H9 (cell line): ENCODE results near the gene SPTBN1. TPM values are rescaled to one million over a fixed set of nuclear protein-coding genes. Genes with fewer than 3 reads are reported as not detected.

Experiments
- DNase-seq: peaks from one replicate; pipeline ENCODE4 v3.0.0-alpha.2; 2017
- H2AFZ ChIP-seq: one replicate; pipeline ENCODE4 v1.6.1; 2013; ENCODE audit warnings: mild to moderate bottlenecking, low read length, control low read depth, moderate library complexity
- H2AK5ac ChIP-seq: 2 replicates; pipeline ENCODE4 v1.6.1; 2013; ENCODE audit warnings: low read length, control low read depth, mixed read lengths; ENCODE audit not compliant: insufficient read length
- H2BK120ac ChIP-seq: one replicate; pipeline ENCODE4 v1.6.1; 2013; ENCODE audit warnings: low read depth, mild to moderate bottlenecking, low read length, control low read depth, inconsistent platforms; ENCODE audit not compliant: poor library complexity, severe bottlenecking
- H2BK12ac ChIP-seq: 2 replicates; pipeline ENCODE4 v1.6.1; 2013; ENCODE audit warnings: low read length, control low read depth, mixed read lengths, low read depth; ENCODE audit not compliant: insufficient read length
- H2BK15ac ChIP-seq: 2 replicates; pipeline ENCODE4 v1.6.1; 2013; ENCODE audit warnings: low read depth, low read length, control low read depth
- H2BK20ac ChIP-seq: one replicate; pipeline ENCODE4 v1.6.1; 2013; ENCODE audit warnings: low read depth, mild to moderate bottlenecking, low read length, control low read depth, inconsistent platforms; ENCODE audit not compliant: poor library complexity, severe bottlenecking
- H2BK5ac ChIP-seq: 2 replicates; pipeline ENCODE4 v1.6.1; 2013; ENCODE audit warnings: low read length, control low read depth, mixed read lengths; ENCODE audit not compliant: insufficient read length
- H3K14ac ChIP-seq: 2 replicates; pipeline ENCODE4 v1.6.1; 2013; ENCODE audit warnings: low read length, control low read depth; ENCODE audit not compliant: insufficient read depth
- H3K18ac ChIP-seq: 2 replicates; pipeline ENCODE4 v1.6.1; 2013; ENCODE audit warnings: low read depth, mild to moderate bottlenecking, mixed read lengths, low read length, control low read depth; ENCODE audit not compliant: insufficient read length
- H3K23ac ChIP-seq: 2 replicates; pipeline ENCODE4 v1.6.1; 2013; ENCODE audit warnings: low read length, control low read depth, mixed read lengths, low read depth; ENCODE audit not compliant: insufficient read length
- H3K23me2 ChIP-seq: 2 replicates; pipeline ENCODE4 v1.6.1; 2013; ENCODE audit warnings: low read depth, mild to moderate bottlenecking, mixed read lengths, low read length, control low read depth; ENCODE audit not compliant: insufficient read length, poor library complexity, severe bottlenecking
- H3K27ac ChIP-seq: 2 replicates; pipeline ENCODE4 v1.5.1; 2013; ENCODE audit warnings: low read length, control low read depth, mixed read lengths, low read depth; ENCODE audit not compliant: insufficient read length
- H3K27me3 ChIP-seq: 2 replicates; pipeline ENCODE4 v1.6.1; 2013; ENCODE audit warnings: low read length, control low read depth, inconsistent platforms; ENCODE audit not compliant: insufficient read depth
- H3K4ac ChIP-seq: 2 replicates; pipeline ENCODE4 v1.6.1; 2013; ENCODE audit warnings: low read depth, mild to moderate bottlenecking, control low read depth, inconsistent platforms, low read length, moderate library complexity
- H3K4me1 ChIP-seq: 2 replicates; pipeline ENCODE4 v1.6.1; 2013; ENCODE audit warnings: low read length, control low read depth, inconsistent platforms; ENCODE audit not compliant: insufficient read depth
- H3K4me2 ChIP-seq: 2 replicates; pipeline ENCODE4 v1.6.1; 2013; ENCODE audit warnings: low read length, control low read depth, mixed read lengths; ENCODE audit not compliant: insufficient read length, insufficient read depth
- H3K56ac ChIP-seq: 2 replicates; pipeline ENCODE4 v1.6.1; 2013; ENCODE audit warnings: low read depth, mild to moderate bottlenecking, mixed read lengths, low read length, control low read depth; ENCODE audit not compliant: insufficient read length
- H3K79me1 ChIP-seq: 2 replicates; pipeline ENCODE4 v1.6.1; 2013; ENCODE audit warnings: low read depth, mild to moderate bottlenecking, moderate library complexity, low read length, control low read depth, inconsistent platforms; ENCODE audit not compliant: insufficient read depth, poor library complexity, severe bottlenecking
- H3K79me2 ChIP-seq: 2 replicates; pipeline ENCODE4 v1.6.1; 2013; ENCODE audit warnings: low read length, control low read depth, inconsistent platforms; ENCODE audit not compliant: insufficient read depth
- H3K9ac ChIP-seq: 2 replicates; pipeline ENCODE4 v1.6.1; 2013; ENCODE audit warnings: low read length, control low read depth, mixed read lengths; ENCODE audit not compliant: insufficient read length; ENCODE audit errors: extremely low read depth
- H3K9me3 ChIP-seq: one replicate; pipeline ENCODE4 v1.6.1; 2013; ENCODE audit warnings: low read depth, low read length, inconsistent platforms; ENCODE audit not compliant: control insufficient read depth
- H3T11ph ChIP-seq: one replicate; pipeline ENCODE4 v1.6.1; 2013; ENCODE audit warnings: mild to moderate bottlenecking, low read length, control low read depth, inconsistent platforms
- H4K20me1 ChIP-seq: one replicate; pipeline ENCODE4 v1.6.1; 2013; ENCODE audit not compliant: control insufficient read depth, insufficient read length, insufficient read depth
- H4K5ac ChIP-seq: 2 replicates; pipeline ENCODE4 v1.6.1; 2013; ENCODE audit warnings: low read depth, mild to moderate bottlenecking, mixed read lengths, low read length, control low read depth; ENCODE audit not compliant: insufficient read length
- H4K8ac ChIP-seq: replicated peaks from 2 replicates; pipeline ENCODE4 v1.6.1; 2013; ENCODE audit warnings: low read length, control low read depth, mixed read lengths, low read depth; ENCODE audit not compliant: insufficient read length
- H4K91ac ChIP-seq: 2 replicates; pipeline ENCODE4 v1.6.1; 2013; ENCODE audit warnings: low read depth, mild to moderate bottlenecking, moderate library complexity, mixed read lengths, low read length, control low read depth; ENCODE audit not compliant: insufficient read length
- H3K27ac Mint-ChIP-seq, 3 experiments: 2 replicates in 2 of 3; 3 replicates in 1 of 3; pipeline ENCODE4 v1.8.0; 2020 to 2021; ENCODE audit warnings: mixed read lengths in 3 of 3, mild to moderate bottlenecking in 1 of 3, moderate library complexity in 1 of 3
- H3K27me3 Mint-ChIP-seq: 2 replicates; pipeline ENCODE4 v1.8.0; 2021; ENCODE audit warnings: low read depth, mild to moderate bottlenecking, moderate library complexity, mixed read lengths
- H3K36me3 Mint-ChIP-seq, 3 experiments: 2 replicates in 2 of 3; 3 replicates in 1 of 3; pipeline ENCODE4 v1.8.0; 2020 to 2021; ENCODE audit warnings: low read depth in 3 of 3, mixed read lengths in 3 of 3; ENCODE audit not compliant: insufficient read depth in 1 of 3
- H3K4me1 Mint-ChIP-seq, 2 experiments: 2 replicates each; pipeline ENCODE4 v1.8.0; 2020; ENCODE audit warnings: mixed read lengths in 2 of 2
- H3K4me3 Mint-ChIP-seq, 2 experiments: 2 replicates in 1 of 2; 3 replicates in 1 of 2; pipeline ENCODE4 v1.8.0; 2020 to 2021; ENCODE audit warnings: mild to moderate bottlenecking in 2 of 2, mixed read lengths in 2 of 2, moderate library complexity in 1 of 2
- H3K9me3 Mint-ChIP-seq, 2 experiments: 2 replicates in 1 of 2; 3 replicates in 1 of 2; pipeline ENCODE4 v1.8.0; 2020; ENCODE audit warnings: mild to moderate bottlenecking in 2 of 2, mixed read lengths in 2 of 2, moderate library complexity in 1 of 2
- WGBS: extraction: QIAGEN DNeasy Blood & Tissue Kit; methylation state at CpG from one replicate; pipeline ENCODE4 v1.1.7; 2013; ENCODE audit warnings: missing lambda C conversion rate, low lambda C conversion rate, mixed read lengths; ENCODE audit not compliant: insufficient read length; ENCODE audit errors: extremely low coverage; 5-methylcytosine and 5-hydroxymethylcytosine counted together
- total RNA-seq: library from RNA; stranded (reverse); gene quantifications from 2 replicates; pipeline ENCODE4 v1.2.1, GENCODE V29; 2021
- TF ChIP-seq, protein P1 (sequence below): fragments of 200-600 bp; sonication (generic); conservative IDR thresholded peaks from 3 replicates; pipeline ENCODE4 v1.8.0; 2021; ENCODE audit warnings: antibody characterized with exemption, mild to moderate bottlenecking

SPTBN1 gene
- total RNA-seq, 1 experiment from 2014 or later: 164 TPM

DNA sequence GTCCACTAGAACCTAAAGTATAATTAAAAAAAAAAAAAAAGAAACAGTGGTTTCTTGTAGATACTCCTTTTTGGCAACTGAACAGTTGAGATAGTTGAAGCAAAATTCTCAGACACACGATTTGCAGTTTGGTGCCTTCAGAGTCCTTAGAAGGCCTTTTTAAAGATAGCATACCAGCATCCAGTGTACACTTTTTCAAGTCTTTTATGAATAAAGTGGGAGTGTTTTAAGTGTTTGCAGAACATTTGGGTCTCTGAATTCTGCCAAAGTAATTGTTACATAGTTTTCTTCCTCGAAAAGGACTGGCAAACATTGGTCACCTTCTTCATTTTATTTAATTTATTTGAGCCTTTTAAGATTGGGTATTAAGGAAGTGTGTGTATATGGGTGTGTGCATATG is 62.3 kb downstream of the SPTBN1 start:
- Histone ChIP-seq H4K91ac (no peak overlapping the region), H3K79me1 (no peaks in the 10 kb centered on the region), H2BK12ac (no peak overlapping the region), H4K8ac (no peak overlapping the region), H2BK15ac (no peak overlapping the region), H2AK5ac (no peak overlapping the region), H3T11ph (no peak overlapping the region), H3K56ac (no peak overlapping the region), H3K4me2 (no peak overlapping the region), H3K4me1 (peaks cover 4% of the 10 kb centered on the region; the same call in 1 of the 2 replicates), H3K9me3 (no peaks in the 10 kb centered on the region), H3K18ac (no peak overlapping the region), H3K9ac (no peak overlapping the region), H3K23me2 (no peaks in the 10 kb centered on the region), H3K79me2 (no peaks in the 10 kb centered on the region), H3K4ac (no peak overlapping the region), H3K14ac (no peak overlapping the region), H2AFZ (no peak overlapping the region), H2BK5ac (no peak overlapping the region), H3K27me3 (no peaks in the 10 kb centered on the region), H4K20me1 (no peaks in the 10 kb centered on the region), H2BK120ac (no peak overlapping the region), H2BK20ac (no peak overlapping the region), H3K27ac (no peak overlapping the region), H4K5ac (no peak overlapping the region), H3K23ac (no peak overlapping the region)
- no peaks in the 10 kb centered on the region for H3K36me3 Mint-ChIP-seq
- no peaks in the 10 kb centered on the region for H3K9me3 Mint-ChIP-seq
- no peaks in the 10 kb centered on the region for H3K27me3 Mint-ChIP-seq
- no peak overlapping the region for H3K4me3 Mint-ChIP-seq
- TF ChIP-seq, protein P1, sequence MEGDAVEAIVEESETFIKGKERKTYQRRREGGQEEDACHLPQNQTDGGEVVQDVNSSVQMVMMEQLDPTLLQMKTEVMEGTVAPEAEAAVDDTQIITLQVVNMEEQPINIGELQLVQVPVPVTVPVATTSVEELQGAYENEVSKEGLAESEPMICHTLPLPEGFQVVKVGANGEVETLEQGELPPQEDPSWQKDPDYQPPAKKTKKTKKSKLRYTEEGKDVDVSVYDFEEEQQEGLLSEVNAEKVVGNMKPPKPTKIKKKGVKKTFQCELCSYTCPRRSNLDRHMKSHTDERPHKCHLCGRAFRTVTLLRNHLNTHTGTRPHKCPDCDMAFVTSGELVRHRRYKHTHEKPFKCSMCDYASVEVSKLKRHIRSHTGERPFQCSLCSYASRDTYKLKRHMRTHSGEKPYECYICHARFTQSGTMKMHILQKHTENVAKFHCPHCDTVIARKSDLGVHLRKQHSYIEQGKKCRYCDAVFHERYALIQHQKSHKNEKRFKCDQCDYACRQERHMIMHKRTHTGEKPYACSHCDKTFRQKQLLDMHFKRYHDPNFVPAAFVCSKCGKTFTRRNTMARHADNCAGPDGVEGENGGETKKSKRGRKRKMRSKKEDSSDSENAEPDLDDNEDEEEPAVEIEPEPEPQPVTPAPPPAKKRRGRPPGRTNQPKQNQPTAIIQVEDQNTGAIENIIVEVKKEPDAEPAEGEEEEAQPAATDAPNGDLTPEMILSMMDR: no peak
- WGBS: no CpG with 5 or more reads among the region's 2 CpGs
- no peak for DNase-seq
- H3K4me1 Mint-ChIP-seq: peaks cover 34 to 53% of the 10 kb centered on the region in 2 experiments
- no peak overlapping the region for H3K27ac Mint-ChIP-seq
